Muscle layer of colon (tissue), 2 donors: ENCODE measurements around the gene TLE4.
A peak's percentile ranks its signal among the peaks of the same experiment; 100 is the strongest.

Experiments
- H3K27ac ChIP-seq: one replicate; pipeline ENCODE4 v1.7.0; 2013; ENCODE audit warnings: low read depth, mild to moderate bottlenecking, low read length, moderate library complexity
- H3K27me3 ChIP-seq, 2 donors: one replicate each; pipeline ENCODE4 v1.7.0; 2013; ENCODE audit warnings: low read length in 2 of 2, mild to moderate bottlenecking in 2 of 2; ENCODE audit not compliant: insufficient read depth in 2 of 2, control insufficient read depth in 1 of 2
- H3K36me3 ChIP-seq: one replicate; pipeline ENCODE4 v1.7.0; 2013; ENCODE audit warnings: mild to moderate bottlenecking, low read length; ENCODE audit not compliant: insufficient read depth
- H3K4me1 ChIP-seq: one replicate; pipeline ENCODE4 v1.7.0; 2013; ENCODE audit warnings: mild to moderate bottlenecking, low read length; ENCODE audit not compliant: insufficient read depth
- H3K4me3 ChIP-seq, 2 donors: one replicate each; pipeline ENCODE4 v1.7.0; 2013; ENCODE audit warnings: low read length in 2 of 2, low read depth in 1 of 2, mild to moderate bottlenecking in 1 of 2, moderate library complexity in 1 of 2
- H3K9ac ChIP-seq: one replicate; pipeline ENCODE4 v1.7.0; 2013; ENCODE audit warnings: low read length
- H3K9me3 ChIP-seq: one replicate; pipeline ENCODE4 v1.7.0; 2013; ENCODE audit warnings: mild to moderate bottlenecking, low read length
- donor health status: abdominal sarcoma.
- donor health status: Adenocarcinoma of cecum.

The TLE4 gene

GRCh38 chr9:79762070-79762469, 190.3 kb downstream of the TLE4 start:
- Histone ChIP-seq H3K4me3 (no peak overlapping the region), H3K4me1 (peaks cover 26% of the 10 kb centered on the region), H3K27ac (no peak overlapping the region), H3K9ac (no peak overlapping the region), H3K36me3 (no peaks in the 10 kb centered on the region), H3K9me3 (no peaks in the 10 kb centered on the region), H3K27me3 (no peaks in the 10 kb centered on the region)

GRCh38 chr9:79763671-79764285, 192.0 kb downstream of the TLE4 start:
- peaks cover 14% of the 10 kb centered on the region for H3K4me1 ChIP-seq
- no peaks in the 10 kb centered on the region for H3K36me3 ChIP-seq
- H3K4me3 ChIP-seq, result no peak overlapping the region
- H3K27me3 ChIP-seq, result no peaks in the 10 kb centered on the region
- H3K9me3 ChIP-seq, result no peaks in the 10 kb centered on the region
- H3K27ac ChIP-seq, result peak overlapping the region; percentile 14
- no peak overlapping the region for H3K9ac ChIP-seq

GRCh38 chr9:79764374-79764773, 192.6 kb downstream of the TLE4 start:
- no peaks in the 10 kb centered on the region for H3K9me3 ChIP-seq
- peak overlapping the region; percentile 14 for H3K27ac ChIP-seq
- no peak overlapping the region for H3K9ac ChIP-seq
- H3K4me1 ChIP-seq, result peaks cover 14% of the 10 kb centered on the region
- no peaks in the 10 kb centered on the region for H3K36me3 ChIP-seq
- H3K27me3 ChIP-seq, result no peaks in the 10 kb centered on the region
- no peak overlapping the region for H3K4me3 ChIP-seq

- Histone ChIP-seq H3K27me3 (no peaks in the 10 kb centered on the region), H3K9ac (no peak overlapping the region), H3K9me3 (no peaks in the 10 kb centered on the region), H3K4me1 (peaks cover 14% of the 10 kb centered on the region), H3K27ac (no peak overlapping the region), H3K36me3 (no peaks in the 10 kb centered on the region), H3K4me3 (no peak overlapping the region)
These were observed 193.7 kb downstream of the TLE4 start for GRCh38 chr9:79765466-79765865.

GRCh38 chr9:79766091-79766490, 194.3 kb downstream of the TLE4 start:
- no peaks in the 10 kb centered on the region for H3K27me3 ChIP-seq
- H3K9ac ChIP-seq, result no peak overlapping the region
- H3K36me3 ChIP-seq, result no peaks in the 10 kb centered on the region
- peaks cover 14% of the 10 kb centered on the region for H3K4me1 ChIP-seq
- no peaks in the 10 kb centered on the region for H3K9me3 ChIP-seq
- no peak overlapping the region for H3K27ac ChIP-seq
- H3K4me3 ChIP-seq, result no peak overlapping the region

- no peaks in the 10 kb centered on the region for H3K36me3 ChIP-seq
- no peaks in the 10 kb centered on the region for H3K27me3 ChIP-seq
- H3K4me3 ChIP-seq, result no peak overlapping the region
- no peaks in the 10 kb centered on the region for H3K9me3 ChIP-seq
- H3K4me1 ChIP-seq, result peaks cover 14% of the 10 kb centered on the region
- H3K27ac ChIP-seq, result no peak overlapping the region
- no peak overlapping the region for H3K9ac ChIP-seq
These were observed 196.4 kb downstream of the TLE4 start for GRCh38 chr9:79768194-79768593.

- peaks cover 5% of the 10 kb centered on the region for H3K4me1 ChIP-seq
- H3K27ac ChIP-seq, result no peak overlapping the region
- H3K9me3 ChIP-seq, result no peaks in the 10 kb centered on the region
- no peak overlapping the region for H3K4me3 ChIP-seq
- no peaks in the 10 kb centered on the region for H3K27me3 ChIP-seq
- H3K36me3 ChIP-seq, result no peaks in the 10 kb centered on the region
- no peak overlapping the region for H3K9ac ChIP-seq
These were observed 197.9 kb downstream of the TLE4 start for GRCh38 chr9:79769476-79770275.

- no peak overlapping the region for H3K9ac ChIP-seq
- H3K27ac ChIP-seq, result no peak overlapping the region
- no peak overlapping the region for H3K4me3 ChIP-seq
- H3K9me3 ChIP-seq, result no peaks in the 10 kb centered on the region
- no peaks in the 10 kb centered on the region for H3K27me3 ChIP-seq
- H3K4me1 ChIP-seq, result no peaks in the 10 kb centered on the region
- H3K36me3 ChIP-seq, result no peaks in the 10 kb centered on the region
These were observed 202.6 kb downstream of the TLE4 start for GRCh38 chr9:79774356-79774755.
